ENCODE data around the gene PNPLA7.
"Not testable (repeated sequence)": the region's sequence is repeated elsewhere in the genome, so short reads cannot be mapped to it uniquely, and the experiment has no call there.

The PNPLA7 gene

DNA sequence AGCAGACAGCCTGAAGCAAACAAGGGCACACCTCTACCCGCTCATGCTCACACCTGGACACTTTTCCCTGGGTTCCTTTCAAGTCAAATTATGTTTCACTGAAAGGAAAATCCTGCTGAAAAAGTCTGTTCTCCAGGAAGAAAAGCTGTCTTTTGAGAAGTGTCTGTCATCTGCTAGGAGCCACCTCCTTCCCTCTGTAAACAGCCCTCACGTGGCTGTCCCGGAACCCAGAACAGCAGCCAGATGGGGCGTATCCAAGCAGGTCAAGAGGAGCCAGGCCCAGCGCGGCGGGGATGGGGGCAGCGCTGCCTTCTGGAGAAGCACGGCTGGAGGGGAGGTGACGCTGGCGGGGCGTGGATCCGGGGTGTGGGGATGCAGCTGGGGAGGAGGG is at the start of gene PNPLA7:
Gene PNPLA7 (minus strand): TSS at position 172 of the 391 bp plus-strand sequence. CDS start 205 bp downstream, outside the sequence.
- TF ChIP-seq, protein P1, sequence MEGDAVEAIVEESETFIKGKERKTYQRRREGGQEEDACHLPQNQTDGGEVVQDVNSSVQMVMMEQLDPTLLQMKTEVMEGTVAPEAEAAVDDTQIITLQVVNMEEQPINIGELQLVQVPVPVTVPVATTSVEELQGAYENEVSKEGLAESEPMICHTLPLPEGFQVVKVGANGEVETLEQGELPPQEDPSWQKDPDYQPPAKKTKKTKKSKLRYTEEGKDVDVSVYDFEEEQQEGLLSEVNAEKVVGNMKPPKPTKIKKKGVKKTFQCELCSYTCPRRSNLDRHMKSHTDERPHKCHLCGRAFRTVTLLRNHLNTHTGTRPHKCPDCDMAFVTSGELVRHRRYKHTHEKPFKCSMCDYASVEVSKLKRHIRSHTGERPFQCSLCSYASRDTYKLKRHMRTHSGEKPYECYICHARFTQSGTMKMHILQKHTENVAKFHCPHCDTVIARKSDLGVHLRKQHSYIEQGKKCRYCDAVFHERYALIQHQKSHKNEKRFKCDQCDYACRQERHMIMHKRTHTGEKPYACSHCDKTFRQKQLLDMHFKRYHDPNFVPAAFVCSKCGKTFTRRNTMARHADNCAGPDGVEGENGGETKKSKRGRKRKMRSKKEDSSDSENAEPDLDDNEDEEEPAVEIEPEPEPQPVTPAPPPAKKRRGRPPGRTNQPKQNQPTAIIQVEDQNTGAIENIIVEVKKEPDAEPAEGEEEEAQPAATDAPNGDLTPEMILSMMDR (IDR thresholded peaks at IDR 0.05; ENCODE audit: low read depth, low read length): no peak
- H3K4me3 ChIP-seq (replicated peaks in 1 of 2; ENCODE audit: low read depth in 2 of 2, low read length in 2 of 2): peak within 1 kb of the TSS; percentile 65 to 67
- peak; percentile 57 to 86 for DNase-seq (ENCODE audit: low read depth in 2 of 2)

DNA sequence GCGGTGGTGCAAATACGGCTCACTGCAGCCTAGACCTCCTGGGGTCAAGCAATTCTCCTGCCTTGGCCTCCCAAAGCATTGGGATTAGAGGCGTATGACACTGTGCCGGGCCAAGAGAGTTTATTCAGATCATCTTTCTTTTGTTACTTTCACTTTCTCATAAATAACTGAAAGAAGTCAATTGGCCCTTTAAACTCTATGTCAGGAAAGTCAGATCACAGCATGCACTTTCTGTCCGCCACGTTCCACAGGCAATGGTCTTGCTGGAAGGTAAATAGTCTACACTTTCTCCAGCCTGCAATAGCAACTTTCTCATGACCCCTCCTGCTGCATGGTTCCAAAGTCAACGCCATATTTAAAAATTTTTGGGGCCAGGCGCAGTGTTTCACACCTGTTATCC is 48.7 kb upstream of the PNPLA7 start:
- no peak for DNase-seq (ENCODE audit: low read depth in 2 of 2)
- H3K4me3 ChIP-seq (replicated peaks in 1 of 2; ENCODE audit: low read depth in 2 of 2, low read length in 2 of 2): no peak overlapping the region
- TF ChIP-seq, protein P1 (IDR thresholded peaks at IDR 0.05; ENCODE audit: low read depth, low read length): no peak

DNA sequence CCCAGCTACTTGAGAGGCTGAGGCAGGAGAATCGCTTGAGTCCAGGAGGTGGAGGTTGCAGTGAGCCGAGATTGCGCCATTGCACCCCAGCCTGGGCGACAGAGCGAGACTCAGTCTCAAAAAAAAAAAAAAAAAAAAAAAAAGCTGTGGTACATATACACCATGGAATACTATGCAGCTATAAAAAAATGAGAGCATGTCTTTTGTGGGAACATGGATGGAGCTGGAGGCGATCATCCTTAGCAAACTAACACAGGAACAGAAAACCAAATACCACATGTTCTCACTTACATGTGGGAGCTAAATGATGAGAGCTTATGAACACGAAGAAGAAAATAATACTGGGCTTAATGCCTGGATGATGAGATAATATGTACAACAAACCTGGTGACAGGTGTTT is 46.4 kb upstream of the PNPLA7 start:
- not testable (repeated sequence) for DNase-seq (ENCODE audit: low read depth in 2 of 2); H3K4me3 ChIP-seq (replicated peaks in 1 of 2; ENCODE audit: low read depth in 2 of 2, low read length in 2 of 2)

DNA sequence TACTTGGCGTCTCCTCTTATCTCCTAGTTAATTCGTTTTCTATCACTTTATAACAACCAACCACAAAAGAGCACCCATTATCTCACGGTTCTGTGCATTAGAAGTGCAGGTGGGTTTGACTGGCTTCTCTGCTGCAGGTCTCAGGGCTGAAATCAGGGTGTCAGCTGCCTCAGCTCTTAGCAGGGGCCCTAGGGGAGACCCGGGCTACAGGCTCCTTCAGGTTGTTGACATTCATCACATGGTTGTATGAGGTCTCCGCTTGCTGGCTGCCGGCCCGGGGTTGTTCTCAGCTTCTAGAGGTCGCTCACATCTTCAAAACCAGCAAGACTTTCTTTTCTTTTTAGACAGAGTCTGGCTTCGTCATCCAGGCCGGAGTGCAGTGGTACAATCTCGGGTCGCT is 43.0 kb upstream of the PNPLA7 start:
- DNase-seq (ENCODE audit: low read depth in 2 of 2): no peak
- H3K4me3 ChIP-seq (replicated peaks in 1 of 2; ENCODE audit: low read depth in 2 of 2, low read length in 2 of 2): no peak overlapping the region
- TF ChIP-seq, protein P1 (IDR thresholded peaks at IDR 0.05; ENCODE audit: low read depth, low read length): no peak

DNA sequence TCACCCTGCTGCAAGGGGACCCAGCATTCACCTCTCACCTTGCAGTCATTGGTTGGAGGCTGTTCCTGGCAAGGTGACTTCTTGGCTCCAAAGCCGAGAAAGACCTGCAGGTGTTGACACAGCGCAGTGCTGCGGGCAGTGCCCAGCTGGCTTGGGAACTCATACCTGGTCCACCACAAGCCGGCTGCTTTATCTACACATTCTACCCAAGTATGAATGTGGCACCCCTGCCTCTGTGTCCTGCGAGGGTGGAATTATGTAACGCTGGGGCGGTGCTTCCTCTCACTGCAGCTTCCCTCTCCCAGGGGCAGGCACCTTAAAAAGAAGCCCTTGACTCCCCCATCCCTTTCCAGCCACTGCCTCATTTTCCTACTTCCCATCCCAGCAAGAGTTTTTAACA is 42.6 kb upstream of the PNPLA7 start:
- TF ChIP-seq, protein P1 (IDR thresholded peaks at IDR 0.05; ENCODE audit: low read depth, low read length): no peak
- DNase-seq (ENCODE audit: low read depth in 2 of 2): no peak
- no peak overlapping the region for H3K4me3 ChIP-seq (replicated peaks in 1 of 2; ENCODE audit: low read depth in 2 of 2, low read length in 2 of 2)

DNA sequence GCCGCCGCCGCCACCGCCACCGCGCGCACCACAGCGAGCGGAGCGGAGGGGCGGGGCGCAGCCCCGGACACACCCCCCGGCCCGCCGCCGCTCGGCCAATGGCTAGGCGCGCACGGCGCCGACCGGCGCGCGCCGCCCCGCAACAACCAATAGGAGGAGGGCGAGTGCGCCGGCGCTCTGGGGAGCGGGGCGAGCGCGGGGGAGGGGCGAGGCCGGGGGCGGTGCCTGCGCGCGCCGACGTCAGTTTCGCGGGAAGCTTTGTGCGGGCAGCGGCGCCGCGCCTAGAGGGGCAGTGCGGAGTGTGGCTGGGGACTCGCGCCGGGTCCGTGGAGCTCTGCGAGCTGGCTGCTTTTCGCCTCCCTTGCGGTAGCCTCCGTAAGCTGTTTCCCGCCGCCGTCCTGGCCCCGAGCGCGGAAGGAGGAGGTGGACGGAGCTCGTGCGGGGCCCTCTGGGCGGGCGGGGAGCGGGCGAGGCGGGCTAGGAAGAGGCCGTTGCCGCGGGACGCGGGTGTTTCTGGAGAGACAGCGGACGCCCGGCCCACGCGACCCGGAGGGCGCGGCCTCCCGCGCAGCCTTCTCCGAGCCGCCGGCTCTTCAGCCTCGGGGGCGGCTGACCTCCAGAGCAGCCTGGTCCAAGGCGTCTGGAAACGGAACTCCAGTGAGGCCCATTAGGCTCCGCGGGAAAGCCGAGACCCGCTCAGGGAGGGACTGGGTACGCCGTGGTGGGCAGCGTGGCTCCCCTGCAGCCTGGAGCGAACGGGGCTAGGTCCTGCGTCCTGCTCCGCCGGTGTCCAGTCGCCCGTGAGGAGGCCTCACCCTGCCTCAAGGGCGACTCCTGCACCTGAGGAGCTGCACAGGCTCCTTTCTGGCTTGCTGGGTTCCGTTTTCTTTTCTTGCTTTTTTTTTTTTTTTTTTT is 40.5 kb upstream of the PNPLA7 start, which contains the start of gene ZMYND19:
Gene ZMYND19 (minus strand): TSS at position 44 of the 915 bp plus-strand sequence. CDS start 249 bp downstream, outside the sequence.
- DNase-seq (ENCODE audit: low read depth in 2 of 2): peak; percentile 83 to 90
- peak within 1 kb of the TSS; percentile 65 to 70 for H3K4me3 ChIP-seq (replicated peaks in 1 of 2; ENCODE audit: low read depth in 2 of 2, low read length in 2 of 2)
- TF ChIP-seq, protein P1 (IDR thresholded peaks at IDR 0.05; ENCODE audit: low read depth, low read length): no peak

DNA sequence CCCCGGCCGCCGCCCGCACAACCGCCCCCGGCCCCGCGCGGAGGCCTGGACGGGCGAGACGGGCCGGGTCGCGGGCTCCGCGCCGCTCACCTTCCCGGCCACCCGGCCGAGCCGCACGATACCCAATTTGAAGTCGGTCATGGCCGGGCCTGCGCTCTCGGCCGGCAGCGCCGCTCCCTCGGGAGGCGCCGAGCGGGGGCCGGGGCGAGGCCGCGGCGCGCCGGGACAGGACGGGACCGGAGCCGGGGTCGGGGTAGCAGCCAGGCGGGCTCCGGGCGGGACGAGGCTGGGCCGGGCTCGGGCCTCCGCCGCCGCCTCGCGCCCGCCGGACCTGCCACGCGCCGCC is 39.9 kb upstream of the PNPLA7 start:
- no peak for DNase-seq (ENCODE audit: low read depth in 2 of 2)
- H3K4me3 ChIP-seq (replicated peaks in 1 of 2; ENCODE audit: low read depth in 2 of 2, low read length in 2 of 2): peak overlapping the region; percentile 60 to 70
- TF ChIP-seq, protein P1 (IDR thresholded peaks at IDR 0.05; ENCODE audit: low read depth, low read length): no peak

All from cardiac fibroblast (primary cell).